Renal pelvis (tissue), 4 donors: ENCODE results near the gene LSS. TPM values are rescaled to one million over a fixed set of nuclear protein-coding genes. Genes with fewer than 3 reads are reported as not detected.
"Not testable (repeated sequence)": the region's sequence is repeated elsewhere in the genome, so short reads cannot be mapped to it uniquely, and the experiment has no call there.

Experiments
- DNase-seq: peaks from one replicate; pipeline ENCODE4 v3.0.0-alpha.2; 2013
- polyA plus RNA-seq, 3 donors: library from polyadenylated mRNA; unstranded; fragments of 120-200 nt; gene quantifications; one replicate each; pipeline ENCODE4 v1.2.1, GENCODE V29; 2013; ENCODE audit not compliant: insufficient read length in 3 of 3

The LSS gene
- polyA plus RNA-seq, 3 donors, result 33.9 to 58.9 (median 52.0) TPM

DNA sequence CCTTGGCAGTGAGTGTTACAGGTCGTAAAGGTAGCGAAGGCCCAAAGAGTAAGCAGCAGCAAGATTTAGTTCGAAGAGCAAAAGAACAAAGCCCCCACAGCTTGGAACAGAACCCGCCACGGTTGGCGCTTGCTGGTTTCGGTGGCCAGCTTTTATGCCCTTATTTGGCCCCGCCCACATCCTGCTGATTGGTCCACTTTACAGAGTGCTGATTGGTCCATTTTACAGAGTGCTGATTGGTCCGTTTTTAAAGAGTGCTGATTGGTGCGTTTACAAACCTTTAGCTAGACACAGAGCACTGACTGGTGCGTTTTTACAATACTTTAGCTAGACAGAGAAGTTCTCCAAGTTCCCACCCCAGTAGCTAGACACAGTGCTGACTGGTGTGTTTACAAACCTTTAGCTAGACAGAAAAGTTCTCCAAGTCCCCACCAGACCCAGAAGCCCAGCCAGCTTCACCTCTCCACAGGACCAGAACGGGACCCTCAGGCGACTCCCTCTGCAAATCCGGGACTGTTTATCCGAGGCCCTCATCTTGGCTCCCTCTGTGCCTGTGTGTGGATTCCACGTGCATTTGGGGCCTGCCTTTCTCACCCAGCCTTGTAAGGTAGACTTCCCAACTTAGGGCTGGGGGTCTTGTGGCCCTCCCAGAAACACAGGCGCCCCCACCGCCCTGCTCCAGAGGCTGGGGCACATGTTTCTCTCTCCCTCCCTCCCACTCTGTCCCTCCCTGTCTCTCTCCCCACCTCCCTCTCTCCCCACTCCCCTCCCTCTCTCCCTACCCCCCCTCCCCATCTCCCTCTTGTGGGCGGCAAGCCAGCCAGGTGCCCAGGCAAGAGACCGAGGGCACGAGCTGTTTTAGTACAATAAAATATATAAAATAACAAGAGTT, 85.7 kb downstream of the LSS start:
- no peak for DNase-seq

- no peak for DNase-seq
Observed at GRCh38 chr21:46141767-46142581, 86.6 kb downstream of the LSS start.

- DNase-seq, result not testable (repeated sequence)
Observed at GRCh38 chr21:46140352-46141003, 88.1 kb downstream of the LSS start.

- no peak for DNase-seq
Observed at GRCh38 chr21:46139686-46140085, 88.9 kb downstream of the LSS start.

GRCh38 chr21:46138383-46138970, 90.1 kb downstream of the LSS start:
- no peak for DNase-seq

Other genes with a start within 250 kb of the LSS start
- 100 to 1,000 TPM; 246 to 333 (median 311) TPM for gene COL6A1, start 247.0 kb downstream of the LSS start, polyA plus RNA-seq
- gene COL6A2, start 130.7 kb downstream of the LSS start, polyA plus RNA-seq, result 100 to 1,000 TPM; 171 to 264 (median 225) TPM
- 10 to 100 TPM; 40.3 to 61.9 (median 45.0) TPM for gene FTCD, start 73.2 kb downstream of the LSS start, polyA plus RNA-seq
- gene SPATC1L, start 44.3 kb downstream of the LSS start, polyA plus RNA-seq, result 10 to 100 TPM; 12.3 to 18.0 (median 18.0) TPM
- gene MCM3AP, start 56.8 kb upstream of the LSS start, polyA plus RNA-seq, result 100 to 1,000 TPM in 2 of 3 donors, 10 to 100 TPM in 1; 79.3 to 114 (median 105) TPM
- gene YBEY, start 57.6 kb upstream of the LSS start, polyA plus RNA-seq, result 10 to 100 TPM; 19.1 to 22.4 (median 19.6) TPM
- gene C21orf58, start 95.1 kb upstream of the LSS start, polyA plus RNA-seq, result 10 to 100 TPM; 12.4 to 21.9 (median 17.4) TPM
- gene PCNT, start 95.4 kb upstream of the LSS start, polyA plus RNA-seq, result 10 to 100 TPM; 36.0 to 45.5 (median 40.3) TPM
- 10 to 100 TPM; 24.3 to 49.6 (median 47.5) TPM for gene DIP2A, start 230.1 kb upstream of the LSS start, polyA plus RNA-seq